NCI-H146 (cell line): ENCODE results near the gene ACOT9.
"Not testable (repeated sequence)": the region's sequence is repeated elsewhere in the genome, so short reads cannot be mapped to it uniquely, and the experiment has no call there.

ENCODE experiments used
- DNase-seq: peaks from one replicate; lab custom pipeline; 2025; lab: John Stamatoyannopoulos, UW

The ACOT9 gene

GRCh38 chrX:23765868-23766267 is 22.8 kb upstream of the ACOT9 start:
- no peak for DNase-seq

DNA sequence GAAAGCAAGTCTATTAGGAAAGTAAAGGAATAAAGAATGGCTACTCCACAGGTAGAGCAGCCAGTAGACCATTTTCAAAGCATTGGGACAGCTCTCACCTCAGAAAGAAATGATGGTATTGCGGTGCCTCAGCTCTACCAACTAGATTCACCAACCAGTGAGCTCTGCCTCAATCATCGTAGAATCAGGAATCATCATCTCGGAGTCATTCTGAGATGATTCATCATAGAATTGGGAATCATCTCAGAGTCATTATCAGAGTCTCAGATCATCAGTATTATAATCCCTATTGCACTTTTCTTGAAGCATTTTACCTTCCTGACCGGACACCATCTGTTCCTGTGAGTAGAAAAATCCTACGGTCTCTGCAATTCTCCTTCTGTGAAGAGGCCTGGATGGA is 22.4 kb upstream of the ACOT9 start:
- DNase-seq: no peak

- no peak for DNase-seq
These were observed 21.3 kb upstream of the ACOT9 start for GRCh38 chrX:23764188-23764984.

DNA sequence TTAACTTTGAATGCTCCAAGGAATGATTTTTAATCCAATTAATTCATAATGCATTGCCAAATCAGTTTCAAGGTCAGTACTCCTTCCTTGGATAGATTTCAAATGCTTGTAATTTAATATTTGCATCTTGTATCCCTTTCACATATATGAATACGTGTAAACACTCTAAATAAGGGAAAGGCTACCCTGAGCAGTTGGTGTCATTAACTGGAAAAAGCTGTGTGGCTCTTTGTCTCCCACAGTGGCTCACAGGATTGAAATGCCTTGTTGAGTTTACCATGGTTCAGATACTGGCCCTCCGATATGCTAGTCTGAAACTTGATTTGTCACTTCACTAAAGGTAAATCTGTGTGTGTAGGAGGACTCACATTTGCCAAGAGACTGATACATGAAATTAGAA is 16.7 kb upstream of the ACOT9 start:
- no peak for DNase-seq

DNA sequence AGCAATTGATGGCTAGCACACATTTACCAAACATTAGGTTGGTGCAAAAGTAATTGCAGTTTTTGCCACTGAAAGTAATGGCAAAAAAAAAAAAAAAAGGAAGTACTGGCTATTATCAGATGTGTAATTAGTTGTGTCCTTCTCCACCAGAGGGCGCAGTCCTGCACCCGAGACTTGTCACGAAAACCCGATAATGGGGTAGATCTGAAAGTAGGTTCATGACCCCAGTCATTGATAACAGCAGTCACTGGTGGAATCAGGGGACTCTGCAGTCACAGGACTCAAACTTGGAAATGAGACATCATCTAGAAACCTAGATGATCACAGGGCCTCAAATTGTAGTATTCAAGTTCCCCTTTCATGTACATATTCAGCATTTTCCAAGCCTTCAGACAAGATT is 13.1 kb upstream of the ACOT9 start:
- DNase-seq: peak; percentile 54

- DNase-seq: no peak
These were observed 11.6 kb upstream of the ACOT9 start for GRCh38 chrX:23754664-23755063.

DNA sequence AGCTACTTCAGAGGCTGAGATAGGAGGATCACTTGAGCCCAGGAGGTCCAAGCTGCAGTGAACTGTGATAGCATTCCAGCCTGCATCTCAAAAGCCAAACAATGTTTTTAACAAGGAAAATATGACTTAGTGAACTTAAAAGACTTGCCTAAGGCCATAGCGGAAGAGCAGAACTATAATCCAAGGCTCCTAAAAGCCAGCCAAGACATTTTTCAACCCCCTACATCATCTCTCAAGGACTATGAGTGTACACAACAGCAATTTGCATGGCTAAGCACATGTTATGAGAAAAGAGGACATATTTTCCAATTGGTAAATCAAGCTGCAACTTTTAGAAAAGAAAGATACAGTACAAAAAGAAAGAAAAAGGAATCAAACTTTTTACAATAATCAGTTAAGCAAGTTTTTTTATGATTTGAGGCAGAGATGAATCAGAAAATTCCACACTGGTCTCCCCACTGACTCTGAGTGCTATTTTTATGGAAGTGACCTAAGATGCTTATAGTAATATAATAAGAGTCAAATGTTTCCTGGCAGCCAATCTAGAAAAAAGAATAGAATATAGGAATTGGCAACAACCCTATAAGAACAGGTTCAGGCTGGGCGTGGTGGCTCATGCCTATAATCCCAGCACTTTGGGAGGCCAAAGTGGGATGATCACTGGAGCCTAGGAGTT is 9.8 kb upstream of the ACOT9 start:
- DNase-seq: no peak

- no peak for DNase-seq
These were observed 6.5 kb upstream of the ACOT9 start for GRCh38 chrX:23749576-23749975.

DNA sequence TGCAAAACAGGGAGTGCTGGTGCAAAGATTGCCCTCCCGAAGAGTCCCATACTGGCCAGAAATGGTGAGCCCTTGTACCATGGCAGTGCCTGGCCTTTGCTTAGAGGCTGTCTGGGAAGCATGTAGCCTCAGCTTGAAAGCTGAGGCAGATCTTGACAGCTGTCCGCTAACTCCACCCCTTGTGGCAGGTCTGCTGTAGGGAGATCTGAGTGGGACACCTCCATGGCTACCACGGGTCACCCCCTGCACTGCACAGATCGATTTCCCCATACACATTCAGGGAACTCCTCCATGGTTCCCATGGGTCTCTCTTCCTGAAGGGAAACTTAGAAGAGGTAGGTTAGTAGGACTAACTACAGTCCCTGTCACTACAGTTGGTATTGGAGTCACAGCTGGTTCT is 6.1 kb upstream of the ACOT9 start:
- no peak for DNase-seq

DNA sequence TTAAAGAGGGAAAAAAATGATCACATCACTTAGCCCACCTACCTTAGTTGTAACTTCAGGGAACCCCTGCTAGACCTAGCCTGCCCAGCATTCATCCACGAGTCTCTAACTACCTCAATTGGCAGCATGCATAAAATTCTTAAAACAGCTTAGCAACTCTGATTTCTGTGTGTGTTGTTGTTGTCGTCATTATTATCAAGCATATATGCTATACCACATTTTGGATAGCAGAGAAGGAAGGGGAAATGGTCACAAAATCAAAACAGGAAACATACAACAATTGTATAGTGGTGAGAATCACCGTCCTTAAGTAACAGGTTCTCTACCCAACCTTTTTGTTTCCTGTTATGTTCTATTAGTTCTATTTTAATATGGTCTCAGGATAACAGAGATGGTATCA is 2.7 kb upstream of the ACOT9 start:
- no peak for DNase-seq

- not testable (repeated sequence) for DNase-seq
These were observed 521 bp upstream of the ACOT9 start for GRCh38 chrX:23743623-23743971.

GRCh38 chrX:23742174-23742696 is 841 bp downstream of the ACOT9 start:
- DNase-seq: no peak

DNA sequence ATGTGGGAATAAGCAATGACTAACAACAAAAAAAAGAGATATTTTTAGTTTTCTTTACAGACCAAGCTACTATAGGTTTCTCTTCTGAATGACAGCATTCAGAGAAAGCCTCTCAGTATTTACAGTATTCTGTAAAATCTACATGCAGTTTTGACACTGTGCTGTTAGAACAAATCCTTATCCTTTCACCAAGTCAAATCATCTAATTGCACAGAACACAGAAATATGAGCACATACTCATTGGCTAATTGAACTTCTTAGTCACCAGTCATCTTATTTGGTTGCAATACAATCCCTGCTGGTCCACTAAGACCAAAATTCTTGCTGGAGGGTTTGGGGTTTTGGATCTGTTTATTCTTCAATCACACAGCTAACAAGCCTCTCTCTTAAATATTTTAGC is 5.7 kb downstream of the ACOT9 start:
- no peak for DNase-seq

- peak; percentile 56 for DNase-seq
These were observed 7.0 kb downstream of the ACOT9 start for GRCh38 chrX:23736030-23736429.

- DNase-seq: no peak
These were observed 10.4 kb downstream of the ACOT9 start for GRCh38 chrX:23732704-23733103.

- no peak for DNase-seq
These were observed 11.1 kb downstream of the ACOT9 start for GRCh38 chrX:23731951-23732350.

- DNase-seq: no peak
These were observed 13.9 kb downstream of the ACOT9 start for GRCh38 chrX:23729214-23729613.

GRCh38 chrX:23727206-23727605 is 15.9 kb downstream of the ACOT9 start:
- no peak for DNase-seq

DNA sequence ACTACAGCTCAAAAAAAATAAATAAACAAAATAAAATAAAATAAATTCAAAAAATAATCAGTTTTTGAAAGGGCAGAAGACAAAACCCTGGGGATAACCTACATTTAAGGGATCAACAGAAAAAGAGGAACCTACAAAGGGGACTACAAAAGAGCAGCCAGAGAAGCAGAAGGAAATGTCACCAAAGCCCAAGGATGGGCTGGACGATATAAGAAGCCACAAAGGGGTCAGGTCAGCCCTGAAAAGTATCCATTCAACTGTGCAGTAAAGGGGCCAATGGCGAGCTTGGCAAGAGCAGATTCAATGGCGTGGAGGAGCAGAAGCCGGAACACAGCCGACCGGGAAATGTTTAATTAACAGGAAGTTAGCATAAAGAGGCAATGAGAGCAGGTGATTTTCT is 16.9 kb downstream of the ACOT9 start:
- DNase-seq: no peak

- no peak for DNase-seq
These were observed 22.9 kb downstream of the ACOT9 start for GRCh38 chrX:23720117-23720677.

DNA sequence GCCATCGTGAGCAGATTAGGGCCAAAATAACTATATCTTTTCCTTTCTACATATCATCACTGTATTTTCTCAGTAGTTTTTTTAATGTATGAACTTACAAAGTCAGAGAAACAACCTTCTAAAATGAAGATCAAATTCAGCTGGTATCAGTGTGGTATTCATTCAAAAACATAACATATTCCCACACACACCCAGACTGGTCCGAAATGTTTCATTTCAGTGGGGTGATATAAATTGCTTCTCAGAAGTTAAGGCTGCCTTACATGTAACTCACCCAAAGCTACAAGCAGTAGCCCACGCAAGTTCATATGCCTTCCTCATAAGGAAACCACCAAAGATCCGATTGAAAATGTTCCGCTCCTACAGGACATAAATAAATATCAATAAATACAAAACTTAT is 37.8 kb downstream of the ACOT9 start:
- DNase-seq: no peak

- no peak for DNase-seq
These were observed 38.3 kb downstream of the ACOT9 start for GRCh38 chrX:23704673-23705206.

DNA sequence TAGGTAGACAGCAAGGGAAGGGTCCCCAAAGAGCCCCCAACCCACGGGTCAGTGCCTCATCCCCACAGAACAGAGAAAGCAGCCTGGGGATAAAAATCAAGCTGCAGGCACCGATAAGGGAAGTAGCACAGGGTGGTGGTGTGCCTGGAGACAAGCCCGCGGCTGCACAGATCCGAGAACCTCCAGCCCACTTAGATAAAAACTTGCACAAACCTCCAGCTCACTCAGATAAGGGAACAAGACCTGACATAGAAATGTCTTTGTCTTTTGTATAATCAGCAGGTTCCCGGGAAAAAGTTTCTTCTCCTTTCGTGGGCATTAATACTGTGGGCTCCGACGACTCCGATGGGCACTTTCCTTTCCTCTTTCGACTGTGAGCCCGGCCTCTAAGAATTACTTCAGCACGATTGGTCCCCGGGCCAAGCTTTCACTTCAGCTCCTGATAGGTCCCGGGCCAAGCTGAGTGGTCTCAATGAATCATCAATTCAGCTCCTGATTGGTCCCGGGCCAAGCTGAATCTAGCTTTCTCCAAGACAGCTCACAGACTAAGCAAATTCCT is 43.4 kb downstream of the ACOT9 start:
- no peak for DNase-seq
